D341Med (cell line): ENCODE measurements around the gene MTUS2.

Experiments used
- DNase-seq: peaks from one replicate; pipeline ENCODE4 v3.0.0; 2012; ENCODE audit warnings: low spot score

MTUS2 gene

DNA sequence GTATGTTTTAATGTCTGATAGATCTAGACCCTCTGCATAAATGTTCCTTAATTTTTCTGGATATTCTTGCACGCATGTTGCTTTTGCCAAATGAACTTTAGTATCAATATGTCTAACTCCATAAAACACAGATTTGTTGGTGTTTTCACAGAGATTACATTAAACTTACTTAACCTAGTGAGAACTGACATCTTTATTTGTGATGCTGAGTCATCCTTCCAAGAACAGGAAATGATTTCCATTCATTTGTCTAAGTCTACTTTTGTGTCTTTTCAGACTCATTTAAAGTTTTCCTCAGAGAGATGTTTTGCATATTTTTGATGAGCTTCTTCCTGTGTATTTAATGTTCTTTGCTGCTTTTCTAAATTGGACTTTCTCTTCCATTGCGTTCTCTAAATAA lies 591.3 kb downstream of the MTUS2 start:
- DNase-seq = no peak

GRCh38 chr13:29418026-29418425 lies 597.9 kb downstream of the MTUS2 start:
- no peak for DNase-seq

DNA sequence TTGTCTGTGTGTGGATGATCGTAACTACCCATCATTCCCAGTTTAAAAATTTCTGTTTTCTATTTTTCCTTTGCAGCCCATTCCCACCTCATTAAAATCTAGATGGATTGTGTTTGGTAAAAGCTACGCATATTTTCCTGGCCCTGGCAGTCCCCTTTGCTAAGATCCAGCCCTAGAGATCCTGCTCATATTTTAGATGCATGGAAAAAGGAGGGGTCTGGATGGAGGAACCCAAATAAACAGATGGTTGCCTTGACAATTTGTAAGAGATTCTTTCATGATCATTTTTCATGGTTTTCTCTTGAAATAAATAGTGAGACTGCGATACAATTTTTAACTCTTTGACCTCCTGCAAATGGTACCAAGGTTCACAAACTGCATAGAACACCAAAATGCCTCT lies 601.0 kb downstream of the MTUS2 start:
- no peak for DNase-seq

- no peak for DNase-seq
These were observed 601.9 kb downstream of the MTUS2 start for GRCh38 chr13:29422015-29422414.

- DNase-seq = no peak
These were observed 602.9 kb downstream of the MTUS2 start for GRCh38 chr13:29423050-29423449.

DNA sequence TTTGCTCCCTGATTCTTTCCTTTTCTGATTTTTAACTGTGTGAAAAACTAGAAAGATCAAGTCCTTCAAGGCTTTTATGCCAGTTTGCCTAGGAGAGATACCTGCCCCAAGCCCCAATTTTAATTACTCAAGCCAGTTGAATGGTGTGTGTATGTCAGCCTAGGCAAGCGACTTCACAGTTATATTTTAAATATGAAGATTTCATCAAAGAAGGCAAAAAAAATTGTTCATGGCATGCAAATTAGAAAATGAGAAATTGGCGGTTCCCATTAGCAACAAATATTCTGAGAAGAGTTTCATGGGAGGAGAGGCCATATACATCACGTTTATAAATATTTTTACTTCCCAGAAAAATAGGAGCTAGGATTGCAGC lies 607.8 kb downstream of the MTUS2 start:
- DNase-seq = no peak

GRCh38 chr13:29428310-29429181 lies 608.4 kb downstream of the MTUS2 start:
- peak; percentile 41 for DNase-seq

GRCh38 chr13:29429286-29429900 lies 609.3 kb downstream of the MTUS2 start:
- DNase-seq = no peak

- no peak for DNase-seq
These were observed 614.2 kb downstream of the MTUS2 start for GRCh38 chr13:29434217-29434945.

- no peak for DNase-seq
These were observed 615.2 kb downstream of the MTUS2 start for GRCh38 chr13:29435125-29435911.

GRCh38 chr13:29436291-29436690 lies 616.2 kb downstream of the MTUS2 start:
- no peak for DNase-seq

- no peak for DNase-seq
These were observed 616.7 kb downstream of the MTUS2 start for GRCh38 chr13:29436721-29437280.

GRCh38 chr13:29438769-29439168 lies 618.6 kb downstream of the MTUS2 start:
- no peak for DNase-seq

DNA sequence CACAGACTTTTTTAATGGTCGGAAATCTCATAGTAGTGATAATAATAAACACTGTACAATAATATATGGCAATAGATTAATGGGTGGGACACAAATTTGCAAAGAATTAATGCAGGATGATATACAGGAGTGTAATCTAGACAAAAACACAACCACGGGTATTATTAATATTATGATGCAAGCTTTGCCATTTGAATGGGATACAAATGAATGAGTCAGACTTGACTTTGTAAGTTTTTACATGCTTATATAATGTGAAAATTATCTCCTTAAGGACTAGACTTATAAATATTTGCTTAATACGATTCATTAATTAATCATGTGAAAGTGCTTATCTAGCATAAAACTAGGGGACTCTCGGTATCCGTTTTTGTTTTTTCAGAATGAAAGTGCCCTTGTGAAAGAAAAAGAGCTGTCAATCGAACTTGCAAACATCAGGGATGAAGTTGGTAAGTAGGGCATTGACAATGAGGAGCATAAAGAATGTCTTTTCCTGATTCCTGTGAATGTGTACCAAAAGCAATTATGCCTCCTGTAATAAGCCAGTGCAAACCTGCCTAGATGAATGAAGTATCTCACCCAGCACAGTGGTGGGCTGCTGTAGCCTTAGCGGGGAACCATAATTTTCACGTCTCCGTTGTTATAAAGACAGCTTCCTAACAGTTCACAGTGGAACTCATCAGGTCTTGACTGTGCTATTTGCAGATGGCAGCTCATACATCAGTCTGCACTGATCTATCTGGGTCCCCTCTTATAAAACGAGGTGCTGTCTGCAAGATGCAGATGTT lies 619.7 kb downstream of the MTUS2 start:
- no peak for DNase-seq

GRCh38 chr13:29441306-29441705 lies 621.2 kb downstream of the MTUS2 start:
- no peak for DNase-seq

GRCh38 chr13:29446016-29446415 lies 625.9 kb downstream of the MTUS2 start:
- no peak for DNase-seq

- DNase-seq = no peak
These were observed 628.0 kb downstream of the MTUS2 start for GRCh38 chr13:29448174-29448573.

DNA sequence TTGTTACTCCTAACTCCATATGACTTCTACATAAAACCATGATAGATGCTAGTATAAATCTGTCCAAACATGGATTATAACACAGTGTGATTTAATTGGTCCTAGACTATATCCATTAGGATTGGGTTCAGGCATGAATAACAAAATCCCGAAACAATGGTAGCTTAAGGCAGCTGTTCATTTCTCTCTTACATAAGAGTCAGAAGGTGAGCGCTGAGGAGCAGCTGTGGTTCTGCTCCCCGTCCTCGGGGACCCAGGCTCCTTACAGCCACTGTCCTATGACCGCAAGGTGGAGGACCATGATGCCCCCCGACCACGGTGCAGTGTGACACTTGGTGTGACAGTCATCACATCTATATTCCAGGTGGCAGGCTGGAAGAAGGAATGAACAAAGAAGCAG lies 629.6 kb downstream of the MTUS2 start:
- DNase-seq = no peak

- DNase-seq = no peak
These were observed 631.8 kb downstream of the MTUS2 start for GRCh38 chr13:29451976-29452375.

- no peak for DNase-seq
These were observed 632.9 kb downstream of the MTUS2 start for GRCh38 chr13:29452773-29453616.
